Common myeloid progenitor, CD34-positive (primary cell): ENCODE data around the gene ARHGEF10L.

Experiments
- CTCF ChIA-PET: fragments of 350-600 bp; sonication (Branson Sonifier 250); formaldehyde crosslinking; loops from one replicate; lab custom pipeline; 2021; ENCODE audit warnings: antibody characterized with exemption; lab: Charles Lee
- POLR2A ChIA-PET: fragments of 350-600 bp; sonication (Branson Sonifier 250); formaldehyde crosslinking; loops from one replicate; lab custom pipeline; 2021; ENCODE audit warnings: antibody characterized with exemption; lab: Charles Lee
- DNase-seq, 3 donors: peaks; one replicate each; pipeline versions ENCODE4 v3.0.0 to v3.0.0-alpha.2; 2013
- H3K27ac ChIP-seq, 2 experiments: 1 replicate in 1 of 2; 2 replicates in 1 of 2; pipeline ENCODE4 v1.7.0; 2013; ENCODE audit warnings: inconsistent platforms in 2 of 2, low read length in 2 of 2, mild to moderate bottlenecking in 2 of 2, low read depth in 1 of 2, moderate library complexity in 1 of 2; ENCODE audit not compliant: severe bottlenecking in 2 of 2, insufficient read depth in 1 of 2, poor library complexity in 1 of 2
- H3K27me3 ChIP-seq, 5 experiments: replicated peaks in 2 of 5; 1 replicate in 3 of 5; 2 replicates in 2 of 5; pipeline versions ENCODE4 v1.6.1 to v1.7.0; 2013; ENCODE audit warnings: low read length in 4 of 5, mild to moderate bottlenecking in 2 of 5, moderate library complexity in 2 of 5, inconsistent platforms in 1 of 5; ENCODE audit not compliant: insufficient read depth in 5 of 5, control insufficient read depth in 4 of 5
- H3K36me3 ChIP-seq, 4 experiments: 1 replicate in 2 of 4; 2 replicates in 2 of 4; pipeline versions ENCODE4 v1.6.1 to v1.7.0; 2013; ENCODE audit warnings: low read length in 3 of 4, control low read depth in 1 of 4, mild to moderate bottlenecking in 1 of 4; ENCODE audit not compliant: control insufficient read depth in 4 of 4, insufficient read depth in 4 of 4
- H3K4me1 ChIP-seq, 4 experiments: 1 replicate in 3 of 4; 2 replicates in 1 of 4; pipeline versions ENCODE4 v1.6.1 to v1.7.1; 2013; ENCODE audit warnings: low read length in 3 of 4, mild to moderate bottlenecking in 3 of 4, control low read depth in 1 of 4, inconsistent platforms in 1 of 4, moderate library complexity in 1 of 4; ENCODE audit not compliant: control insufficient read depth in 4 of 4, insufficient read depth in 4 of 4; ENCODE audit errors: control extremely low read depth in 1 of 4
- H3K4me3 ChIP-seq, 7 experiments: 1 replicate in 4 of 7; 2 replicates in 3 of 7; pipeline versions ENCODE4 v1.5.1 to v1.7.0; 2013; ENCODE audit warnings: mild to moderate bottlenecking in 7 of 7, low read length in 6 of 7, moderate library complexity in 6 of 7, inconsistent platforms in 2 of 7, low read depth in 2 of 7, control low read depth in 1 of 7; ENCODE audit not compliant: insufficient read depth in 4 of 7, control insufficient read depth in 1 of 7; ENCODE audit errors: extremely low read depth in 1 of 7
- H3K9me3 ChIP-seq, 5 experiments: 1 replicate in 4 of 5; 2 replicates in 1 of 5; pipeline versions ENCODE4 v1.6.1 to v1.7.1; 2013; ENCODE audit warnings: low read length in 4 of 5, mild to moderate bottlenecking in 2 of 5, inconsistent platforms in 1 of 5, low read depth in 1 of 5, moderate library complexity in 1 of 5; ENCODE audit not compliant: control insufficient read depth in 4 of 5, insufficient read depth in 2 of 5; ENCODE audit errors: control extremely low read depth in 1 of 5
- WGBS: methylation state at CpG from one replicate; pipeline ENCODE4 v1.1.5; 2013; ENCODE audit not compliant: insufficient coverage; 5-methylcytosine and 5-hydroxymethylcytosine counted together

The ARHGEF10L gene

GRCh38 chr1:17735348-17735747 is 195.8 kb downstream of the ARHGEF10L start:
- Histone ChIP-seq H3K4me1 (no peaks in the 10 kb centered on the region), H3K36me3 (no peaks in the 10 kb centered on the region), H3K4me3 (no peak overlapping the region), H3K27me3 (peaks cover 0 to 10% (median 6%) of the 10 kb centered on the region in 5 experiments), H3K27ac (no peak overlapping the region), H3K9me3 (no peaks in the 10 kb centered on the region)
- DNase-seq = no peak
- POLR2A ChIA-PET = no interaction called here
- CTCF ChIA-PET = no interaction called here
- 93% methylated on average over 2 of the region's 2 CpGs for WGBS

- DNase-seq = no peak
- Histone ChIP-seq H3K9me3 (no peaks in the 10 kb centered on the region), H3K27ac (no peak overlapping the region), H3K36me3 (no peaks in the 10 kb centered on the region), H3K4me1 (no peaks in the 10 kb centered on the region), H3K4me3 (no peak overlapping the region), H3K27me3 (peaks cover 0 to 13% (median 7%) of the 10 kb centered on the region in 5 experiments)
- WGBS = 62% methylated on average over 5 of the region's 7 CpGs
- ChIA-PET POLR2A (no interaction called here), CTCF (no interaction called here)
These were observed 196.3 kb downstream of the ARHGEF10L start for GRCh38 chr1:17735793-17736192.

- H3K4me3 ChIP-seq = no peak overlapping the region
- CTCF ChIA-PET = no interaction called here
- no peak for DNase-seq
- H3K4me1 ChIP-seq = no peaks in the 10 kb centered on the region
- H3K27ac ChIP-seq = no peak overlapping the region
- H3K9me3 ChIP-seq = no peaks in the 10 kb centered on the region
- WGBS = 66% methylated on average over 5 of the region's 6 CpGs
- H3K27me3 ChIP-seq = peaks cover 0 to 20% (median 3%) of the 10 kb centered on the region in 5 experiments
- POLR2A ChIA-PET = no interaction called here
- H3K36me3 ChIP-seq = no peaks in the 10 kb centered on the region
These were observed 197.1 kb downstream of the ARHGEF10L start for GRCh38 chr1:17736625-17737024.

- no peak overlapping the region for H3K27ac ChIP-seq
- no peaks in the 10 kb centered on the region for H3K36me3 ChIP-seq
- ChIA-PET POLR2A (no interaction called here), CTCF (no interaction called here)
- DNase-seq = no peak
- no peak overlapping the region for H3K4me3 ChIP-seq
- H3K27me3 ChIP-seq = peaks cover 0 to 35% (median 3%) of the 10 kb centered on the region in 5 experiments
- H3K9me3 ChIP-seq = no peaks in the 10 kb centered on the region
- H3K4me1 ChIP-seq = no peaks in the 10 kb centered on the region
These were observed 199.6 kb downstream of the ARHGEF10L start for GRCh38 chr1:17739050-17739449.

- no peaks in the 10 kb centered on the region for H3K9me3 ChIP-seq
- no peak overlapping the region for H3K4me3 ChIP-seq
- no peaks in the 10 kb centered on the region for H3K36me3 ChIP-seq
- ChIA-PET CTCF (no interaction called here), POLR2A (no interaction called here)
- H3K27ac ChIP-seq = no peak overlapping the region
- no peaks in the 10 kb centered on the region for H3K4me1 ChIP-seq
- peaks cover 0 to 44% (median 4%) of the 10 kb centered on the region in 5 experiments for H3K27me3 ChIP-seq
- no peak for DNase-seq
- WGBS = 76% methylated on average over 5 of the region's 5 CpGs
These were observed 201.6 kb downstream of the ARHGEF10L start for GRCh38 chr1:17741052-17741451.

GRCh38 chr1:17742583-17742982 is 203.1 kb downstream of the ARHGEF10L start:
- H3K4me3 ChIP-seq = no peak overlapping the region
- 82% methylated on average over 4 of the region's 5 CpGs for WGBS
- ChIA-PET POLR2A (no interaction called here), CTCF (no interaction called here)
- no peaks in the 10 kb centered on the region for H3K9me3 ChIP-seq
- H3K36me3 ChIP-seq = no peaks in the 10 kb centered on the region
- H3K27ac ChIP-seq = no peak overlapping the region
- no peak for DNase-seq
- H3K4me1 ChIP-seq = no peaks in the 10 kb centered on the region
- H3K27me3 ChIP-seq = peaks cover 0 to 38% (median 2%) of the 10 kb centered on the region in 5 experiments

GRCh38 chr1:17743008-17743647 is 203.6 kb downstream of the ARHGEF10L start:
- ChIA-PET CTCF (no interaction called here), POLR2A (no interaction called here)
- DNase-seq = no peak
- no peak overlapping the region for H3K27ac ChIP-seq
- 52% methylated on average over 8 of the region's 11 CpGs for WGBS
- peaks cover 0 to 38% (median 2%) of the 10 kb centered on the region in 5 experiments for H3K27me3 ChIP-seq
- no peaks in the 10 kb centered on the region for H3K4me1 ChIP-seq
- H3K36me3 ChIP-seq = no peaks in the 10 kb centered on the region
- H3K9me3 ChIP-seq = no peaks in the 10 kb centered on the region
- H3K4me3 ChIP-seq = no peak overlapping the region
